Smooth muscle cell of bladder (primary cell): ENCODE results near the gene MON2. TPM values are rescaled to one million over a fixed set of nuclear protein-coding genes. Genes with fewer than 3 reads are reported as not detected.

Experiments
- total RNA-seq: library from RNA; depleted of rRNA; stranded (reverse); fragments of >200 nt; gene quantifications from 2 replicates; pipeline ENCODE4 v1.2.3, GENCODE V29; 2014

MON2 gene, protein sequence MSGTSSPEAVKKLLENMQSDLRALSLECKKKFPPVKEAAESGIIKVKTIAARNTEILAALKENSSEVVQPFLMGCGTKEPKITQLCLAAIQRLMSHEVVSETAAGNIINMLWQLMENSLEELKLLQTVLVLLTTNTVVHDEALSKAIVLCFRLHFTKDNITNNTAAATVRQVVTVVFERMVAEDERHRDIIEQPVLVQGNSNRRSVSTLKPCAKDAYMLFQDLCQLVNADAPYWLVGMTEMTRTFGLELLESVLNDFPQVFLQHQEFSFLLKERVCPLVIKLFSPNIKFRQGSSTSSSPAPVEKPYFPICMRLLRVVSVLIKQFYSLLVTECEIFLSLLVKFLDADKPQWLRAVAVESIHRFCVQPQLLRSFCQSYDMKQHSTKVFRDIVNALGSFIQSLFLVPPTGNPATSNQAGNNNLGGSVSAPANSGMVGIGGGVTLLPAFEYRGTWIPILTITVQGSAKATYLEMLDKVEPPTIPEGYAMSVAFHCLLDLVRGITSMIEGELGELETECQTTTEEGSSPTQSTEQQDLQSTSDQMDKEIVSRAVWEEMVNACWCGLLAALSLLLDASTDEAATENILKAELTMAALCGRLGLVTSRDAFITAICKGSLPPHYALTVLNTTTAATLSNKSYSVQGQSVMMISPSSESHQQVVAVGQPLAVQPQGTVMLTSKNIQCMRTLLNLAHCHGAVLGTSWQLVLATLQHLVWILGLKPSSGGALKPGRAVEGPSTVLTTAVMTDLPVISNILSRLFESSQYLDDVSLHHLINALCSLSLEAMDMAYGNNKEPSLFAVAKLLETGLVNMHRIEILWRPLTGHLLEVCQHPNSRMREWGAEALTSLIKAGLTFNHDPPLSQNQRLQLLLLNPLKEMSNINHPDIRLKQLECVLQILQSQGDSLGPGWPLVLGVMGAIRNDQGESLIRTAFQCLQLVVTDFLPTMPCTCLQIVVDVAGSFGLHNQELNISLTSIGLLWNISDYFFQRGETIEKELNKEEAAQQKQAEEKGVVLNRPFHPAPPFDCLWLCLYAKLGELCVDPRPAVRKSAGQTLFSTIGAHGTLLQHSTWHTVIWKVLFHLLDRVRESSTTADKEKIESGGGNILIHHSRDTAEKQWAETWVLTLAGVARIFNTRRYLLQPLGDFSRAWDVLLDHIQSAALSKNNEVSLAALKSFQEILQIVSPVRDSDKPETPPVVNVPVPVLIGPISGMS (N-terminal part only)
- total RNA-seq = 31.9 and 36.2 TPM in 2 replicates

GRCh38 chr12:62466594-62467491, at the start of gene MON2:
Gene MON2, plus strand, starts transcription at chr12:62466826. Its CDS starts 382 bp downstream, at chr12:62467208.

Other genes starting within 250 kb of the MON2 start
- 67.0 and 68.7 TPM in 2 replicates for gene USP15, start 206.4 kb upstream of the MON2 start, total RNA-seq